Upper lobe of right lung (tissue), 1 donor: ENCODE data around the gene C10orf71. TPM values are rescaled to one million over a fixed set of nuclear protein-coding genes. Genes with fewer than 3 reads are reported as not detected.

Source experiments
- ATAC-seq: fragments of 200-7000 bp; cut with Tn5 transposase; one replicate; pipeline ENCODE4 v1.9.1; 2020; ENCODE audit warnings: mild to moderate bottlenecking, moderate library complexity
- DNase-seq: peaks from one replicate; pipeline ENCODE4 v3.0.0-alpha.2; 2020
- H3K27ac ChIP-seq: fragments of 200-600 bp; one replicate; pipeline ENCODE4 v1.8.0; 2022
- H3K27me3 ChIP-seq: fragments of 200-600 bp; one replicate; pipeline ENCODE4 v1.8.0; 2022; ENCODE audit warnings: mild to moderate bottlenecking
- H3K36me3 ChIP-seq: fragments of 200-600 bp; one replicate; pipeline ENCODE4 v1.8.0; 2022
- H3K4me1 ChIP-seq: fragments of 200-600 bp; one replicate; pipeline ENCODE4 v1.8.0; 2022
- H3K4me3 ChIP-seq: fragments of 200-600 bp; one replicate; pipeline ENCODE4 v1.8.0; 2022; ENCODE audit warnings: mild to moderate bottlenecking
- H3K9me3 ChIP-seq: fragments of 200-600 bp; one replicate; pipeline ENCODE4 v1.8.0; 2022
- CTCF ChIP-seq: fragments of 200-600 bp; IDR thresholded peaks from one replicate; pipeline ENCODE4 v1.8.0; 2022; ENCODE audit warnings: antibody characterized with exemption
- intact Hi-C: fragments of 100-400 bp; cut with DNase I; formaldehyde crosslinking; loops from one replicate; pipeline ENCODE4 v1.11.0; 2022
- total RNA-seq: library from RNA; stranded (reverse); fragmentation: NEBNext Ultra II Directional; extraction: Animal tissue kit (Norgen Biotek cat#: 25700); gene quantifications from one replicate; pipeline ENCODE4 v1.2.1, GENCODE V29; 2021
- donor health status: DM: no; HTN: yes; CAD: no; lungs with severe emphysema.

Gene C10orf71
- total RNA-seq, 1 donor from 2014 or later, result not detected

GRCh38 chr10:49321021-49321420 is 22.1 kb downstream of the C10orf71 start:
- Histone ChIP-seq H3K4me1 (no peaks in the 10 kb centered on the region), H3K9me3 (no peaks in the 10 kb centered on the region), H3K4me3 (no peak overlapping the region), H3K27ac (no peak overlapping the region), H3K36me3 (no peaks in the 10 kb centered on the region), H3K27me3 (no peaks in the 10 kb centered on the region)
- TF ChIP-seq CTCF, result no peak
- intact Hi-C loops, result no loop called here
- DNase-seq, result no peak
- ATAC-seq, result no peak

- ATAC-seq, result no peak
- no peak for TF ChIP-seq CTCF
- intact Hi-C loops, result no loop called here
- Histone ChIP-seq H3K4me3 (no peak overlapping the region), H3K4me1 (no peaks in the 10 kb centered on the region), H3K36me3 (no peaks in the 10 kb centered on the region), H3K27me3 (no peaks in the 10 kb centered on the region), H3K27ac (no peak overlapping the region), H3K9me3 (no peaks in the 10 kb centered on the region)
- DNase-seq, result no peak
Observed at GRCh38 chr10:49322371-49323170, 23.6 kb downstream of the C10orf71 start.

- intact Hi-C loops, result no loop called here
- TF ChIP-seq CTCF, result no peak
- DNase-seq (no peak), ATAC-seq (peak; percentile 59)
- no peaks in the 10 kb centered on the region for H3K4me1 ChIP-seq
- H3K27me3 ChIP-seq, result no peaks in the 10 kb centered on the region
- H3K27ac ChIP-seq, result no peak overlapping the region
- H3K4me3 ChIP-seq, result no peak overlapping the region
- no peaks in the 10 kb centered on the region for H3K36me3 ChIP-seq
- H3K9me3 ChIP-seq, result no peaks in the 10 kb centered on the region
Observed at GRCh38 chr10:49323171-49323895, 24.4 kb downstream of the C10orf71 start.

GRCh38 chr10:49323896-49324270 is 24.9 kb downstream of the C10orf71 start:
- H3K36me3 ChIP-seq, result no peaks in the 10 kb centered on the region
- intact Hi-C loops, result no loop called here
- DNase-seq, result no peak
- H3K27me3 ChIP-seq, result no peaks in the 10 kb centered on the region
- H3K4me1 ChIP-seq, result no peaks in the 10 kb centered on the region
- no peak overlapping the region for H3K27ac ChIP-seq
- no peak for ATAC-seq
- H3K4me3 ChIP-seq, result no peak overlapping the region
- no peak for TF ChIP-seq CTCF
- no peaks in the 10 kb centered on the region for H3K9me3 ChIP-seq

- H3K27ac ChIP-seq, result no peak overlapping the region
- intact Hi-C loops, result no loop called here
- H3K9me3 ChIP-seq, result no peaks in the 10 kb centered on the region
- no peaks in the 10 kb centered on the region for H3K27me3 ChIP-seq
- TF ChIP-seq CTCF, result no peak
- no peaks in the 10 kb centered on the region for H3K36me3 ChIP-seq
- no peaks in the 10 kb centered on the region for H3K4me1 ChIP-seq
- no peak overlapping the region for H3K4me3 ChIP-seq
- DNase-seq (no peak), ATAC-seq (peak; percentile 70)
Observed at GRCh38 chr10:49324711-49325110, 25.7 kb downstream of the C10orf71 start.
